Tongue (tissue), 2 donors: Measurements from ENCODE around the gene MYO16. TPM values are rescaled to one million over a fixed set of nuclear protein-coding genes. Genes with fewer than 3 reads are reported as not detected.
A peak's percentile ranks its signal among the peaks of the same experiment; 100 is the strongest.
"Not testable (repeated sequence)": the region's sequence is repeated elsewhere in the genome, so short reads cannot be mapped to it uniquely, and the experiment has no call there.

Experiments
- DNase-seq: peaks from one replicate; pipeline ENCODE4 v3.0.0-alpha.2; 2015
- total RNA-seq: library from RNA; depleted of rRNA; stranded (reverse); fragments of >200 nt; gene quantifications from one replicate; pipeline ENCODE4 v1.2.3, GENCODE V29; 2014

The MYO16 gene
- total RNA-seq, 1 donor from 2014 or later = 12.2 TPM

GRCh38 chr13:108895220-108895704, 265.9 kb downstream of the MYO16 start:
- peak; percentile 73 for DNase-seq

DNA sequence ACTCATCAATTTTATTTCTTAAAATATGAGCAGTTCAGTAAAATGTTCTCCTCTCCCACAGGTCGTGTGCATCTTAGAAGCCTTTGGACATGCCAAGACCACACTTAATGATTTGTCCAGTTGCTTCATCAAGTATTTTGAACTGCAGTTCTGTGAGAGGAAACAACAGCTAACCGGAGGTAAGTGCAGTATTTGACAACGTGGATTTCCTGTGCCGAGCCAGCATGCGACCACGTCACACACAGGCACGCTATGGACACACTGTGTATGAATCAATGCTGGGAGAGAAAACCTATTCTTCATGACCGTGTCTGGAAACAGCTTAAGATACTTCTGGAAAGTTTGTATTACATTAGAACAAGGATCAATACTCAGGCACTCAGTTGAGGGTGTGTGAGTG, 268.5 kb downstream of the MYO16 start:
- no peak for DNase-seq

DNA sequence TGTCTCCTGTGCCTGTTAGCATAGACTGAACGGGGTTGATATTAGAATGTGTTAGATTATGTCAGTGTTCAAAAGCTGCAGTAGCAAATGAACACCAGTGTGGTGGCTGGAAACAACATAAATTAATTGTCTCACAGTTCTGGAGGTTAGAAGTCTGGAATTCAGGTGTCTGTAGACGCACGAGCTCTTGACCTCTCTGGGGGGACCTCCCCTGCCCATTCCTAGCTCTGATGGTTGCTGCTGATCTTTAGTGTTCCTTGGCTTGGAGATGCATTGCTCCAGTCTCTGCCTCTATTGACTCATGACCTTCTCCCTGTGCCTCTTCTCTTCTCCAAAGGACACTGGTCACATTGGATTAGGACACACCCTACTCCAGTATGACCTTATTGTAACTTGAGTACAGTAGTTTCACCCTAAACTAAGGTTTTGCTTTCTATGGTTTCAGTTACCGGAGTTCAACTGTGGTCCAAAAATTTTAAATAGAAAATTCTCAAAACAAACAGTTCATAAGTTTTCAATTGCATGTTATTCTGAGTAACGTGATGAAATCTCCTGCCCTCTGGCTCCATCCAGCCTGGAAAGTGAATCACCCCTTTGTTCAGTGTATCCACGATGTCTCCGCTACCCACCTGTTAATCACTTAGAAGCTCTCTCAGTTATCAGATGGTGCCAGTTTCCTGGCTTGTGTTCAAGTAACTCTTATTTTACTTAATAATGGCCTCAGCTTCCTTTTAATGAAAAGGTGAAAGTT, 273.2 kb downstream of the MYO16 start:
- no peak for DNase-seq

GRCh38 chr13:108903613-108904012, 274.2 kb downstream of the MYO16 start:
- DNase-seq = no peak

GRCh38 chr13:108911807-108912206, 282.4 kb downstream of the MYO16 start:
- no peak for DNase-seq

GRCh38 chr13:108913731-108914130, 284.3 kb downstream of the MYO16 start:
- DNase-seq = not testable (repeated sequence)

GRCh38 chr13:108915095-108915633, 285.8 kb downstream of the MYO16 start:
- peak; percentile 45 for DNase-seq

GRCh38 chr13:108915634-108916512, 286.5 kb downstream of the MYO16 start:
- DNase-seq = peak; percentile 65

- DNase-seq = no peak
Measured at GRCh38 chr13:108917581-108917980, 288.2 kb downstream of the MYO16 start.

DNA sequence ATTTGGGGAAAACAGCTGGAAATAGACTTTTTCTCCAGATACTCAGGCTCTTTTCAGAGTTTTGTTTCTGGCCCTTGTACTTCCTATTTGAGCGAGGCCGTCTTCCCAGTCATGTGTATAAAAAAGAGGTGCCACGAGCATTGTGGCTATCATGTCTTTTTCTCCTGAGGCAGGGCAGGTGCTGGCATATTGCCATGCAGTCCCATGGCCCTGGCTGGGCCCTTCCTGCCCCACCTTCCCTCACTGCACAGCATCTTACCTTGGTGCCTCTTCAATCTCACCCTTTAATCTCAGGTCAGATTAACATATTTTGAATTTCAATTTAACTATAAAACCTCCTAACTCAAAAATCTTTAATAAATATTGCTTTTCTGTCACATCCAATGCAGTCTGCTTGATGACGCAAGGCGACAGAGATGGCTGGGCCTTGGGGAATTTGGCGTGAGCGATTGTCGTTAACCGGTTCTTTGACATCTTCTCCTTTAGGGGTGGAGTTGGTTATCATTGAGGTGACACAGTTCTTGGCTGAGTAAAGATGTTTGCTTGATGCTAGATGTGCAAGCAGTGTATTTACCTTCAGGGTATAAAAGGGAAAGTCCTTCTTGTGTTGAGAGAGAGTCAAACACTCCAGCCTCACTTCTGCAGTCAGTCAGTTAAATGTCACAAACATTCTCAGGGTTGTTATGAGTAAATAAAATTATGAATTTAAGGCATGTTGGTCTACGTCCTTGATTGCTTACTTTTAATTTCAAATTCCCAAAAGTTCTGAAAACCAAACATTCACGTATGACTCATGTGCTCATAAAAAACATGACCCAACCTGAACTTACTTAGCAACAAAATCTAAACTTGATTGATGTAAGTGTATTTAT, 289.9 kb downstream of the MYO16 start:
- peak; percentile 43 for DNase-seq

DNA sequence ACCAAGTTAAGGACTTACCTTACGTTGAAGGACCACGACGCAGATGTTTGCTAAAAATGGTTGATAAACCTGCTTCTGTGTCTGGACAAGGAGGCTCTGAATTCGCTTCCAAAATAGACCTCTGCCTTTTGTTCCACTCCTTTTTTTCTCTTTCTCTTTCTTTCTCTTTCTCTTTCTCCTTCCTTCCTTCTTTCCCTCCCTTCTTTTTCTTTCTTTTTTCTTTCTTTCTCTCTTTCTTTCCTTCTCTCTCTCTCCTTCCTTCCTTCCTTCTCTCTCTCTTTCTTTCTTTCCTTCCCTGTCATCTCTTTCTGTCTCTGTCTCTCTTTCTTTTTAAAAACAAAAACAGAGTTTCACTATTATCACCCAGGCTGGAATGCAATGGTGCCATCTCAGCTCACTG, 290.7 kb downstream of the MYO16 start:
- DNase-seq = no peak

DNA sequence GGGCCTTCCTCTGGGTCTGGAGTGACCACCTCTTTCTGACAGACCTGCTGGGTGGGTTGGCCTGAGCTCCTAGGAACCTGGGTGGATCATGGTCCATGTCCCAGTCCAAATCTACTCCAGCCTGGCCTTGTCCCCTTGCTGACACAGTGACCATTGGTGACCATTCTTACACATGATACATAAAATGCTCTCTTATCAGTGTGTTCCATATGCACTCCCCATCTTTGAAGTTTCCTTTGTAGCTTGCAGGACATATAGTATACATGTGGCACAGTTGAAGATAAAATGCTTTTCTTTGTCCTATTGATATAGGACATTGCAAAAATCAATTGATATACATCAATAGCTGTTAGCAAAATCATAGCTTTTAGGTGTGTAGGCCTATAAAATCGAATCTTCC, 291.8 kb downstream of the MYO16 start:
- DNase-seq = no peak

DNA sequence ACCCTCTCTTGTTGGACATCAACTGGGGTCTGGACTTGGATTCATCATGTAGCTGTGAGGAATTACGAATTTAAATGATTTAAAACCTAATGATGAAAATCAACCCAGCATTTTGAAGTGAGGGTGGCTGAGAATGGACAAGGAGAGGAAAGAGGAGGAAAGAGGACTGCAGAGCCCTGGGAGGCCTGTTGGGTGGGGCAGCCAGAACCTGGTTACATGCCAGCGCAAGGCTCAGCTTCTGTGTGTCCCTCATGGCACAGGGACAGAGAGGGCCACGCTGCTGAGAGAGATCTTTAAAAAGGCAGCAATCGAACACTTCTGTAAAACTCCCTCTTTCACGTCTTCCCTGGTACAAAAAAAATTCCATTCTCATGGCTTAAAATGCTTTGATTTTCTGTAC, 292.7 kb downstream of the MYO16 start:
- DNase-seq = no peak

GRCh38 chr13:108923386-108924047, 294.1 kb downstream of the MYO16 start:
- DNase-seq = no peak

DNA sequence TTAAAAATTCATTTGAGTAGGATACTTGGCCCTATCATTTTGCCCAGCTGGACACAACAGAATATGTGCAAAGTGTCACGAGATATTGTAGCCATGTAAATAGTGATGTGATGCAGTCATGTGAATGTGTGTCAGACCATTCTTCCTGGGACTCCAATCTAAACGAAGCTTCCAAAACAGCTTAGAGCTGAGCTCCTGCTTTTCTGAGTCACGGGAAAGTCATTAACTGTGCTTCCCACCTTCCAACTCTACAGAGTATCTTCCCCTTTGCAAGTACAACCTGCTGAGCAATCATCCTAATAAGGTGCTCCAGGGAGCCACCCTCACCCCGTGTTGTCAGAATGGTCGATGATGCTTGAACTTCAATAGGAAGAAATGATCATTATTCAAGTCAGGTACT, 294.7 kb downstream of the MYO16 start:
- no peak for DNase-seq

- DNase-seq = no peak
Measured at GRCh38 chr13:108924541-108924940, 295.1 kb downstream of the MYO16 start.

- DNase-seq = no peak
Measured at GRCh38 chr13:108925070-108925469, 295.7 kb downstream of the MYO16 start.

- DNase-seq = no peak
Measured at GRCh38 chr13:108926862-108927261, 297.5 kb downstream of the MYO16 start.

GRCh38 chr13:108927615-108928014, 298.2 kb downstream of the MYO16 start:
- no peak for DNase-seq

DNA sequence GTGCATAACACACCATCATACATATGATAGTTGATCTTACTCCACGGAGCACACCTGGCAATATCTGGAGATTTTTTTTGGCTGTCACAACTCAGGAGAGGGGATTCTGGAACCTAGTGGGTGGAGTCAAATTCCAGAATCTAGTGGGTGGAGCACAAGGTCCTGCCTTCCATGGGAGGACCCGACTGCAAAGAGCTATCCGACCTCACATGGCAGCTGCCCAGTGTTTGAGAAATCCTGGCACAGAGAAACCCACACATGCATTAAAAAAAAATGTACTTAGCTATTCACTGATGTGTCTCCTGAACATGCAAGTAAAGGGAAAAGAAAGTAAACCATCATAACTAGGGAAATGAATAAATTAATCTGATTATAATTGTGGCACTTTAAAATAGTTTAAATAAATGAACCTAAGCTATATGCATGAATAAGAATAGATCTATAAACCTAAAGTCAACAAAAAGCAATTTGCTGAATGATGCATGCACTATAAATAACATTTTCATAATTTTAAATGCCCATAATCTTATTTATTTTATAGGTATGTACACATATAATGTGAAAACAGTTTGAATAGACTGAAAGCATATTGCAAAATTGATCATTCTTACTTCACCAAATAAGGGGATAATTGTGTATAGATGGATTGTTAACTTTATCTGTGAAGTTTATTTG, 300.3 kb downstream of the MYO16 start:
- no peak for DNase-seq

DNA sequence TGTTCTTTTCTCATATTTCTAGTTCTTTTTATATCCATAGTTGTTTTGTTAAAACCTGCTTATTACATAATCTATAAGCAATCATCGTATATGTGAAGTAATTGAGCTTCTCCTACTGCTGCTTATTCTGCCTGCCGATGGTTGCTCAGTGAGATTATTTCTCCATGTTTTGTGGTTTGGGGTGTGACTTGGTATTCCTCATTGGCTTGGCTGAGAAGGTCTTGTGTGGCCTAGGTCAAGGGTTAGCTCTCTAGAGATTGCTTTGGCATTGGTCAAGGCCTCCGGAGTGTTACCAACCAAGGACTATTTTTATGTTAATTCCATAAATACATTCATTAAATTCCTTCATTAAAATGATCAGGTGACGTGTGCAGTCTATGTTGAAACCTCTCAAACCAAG, 302.8 kb downstream of the MYO16 start:
- no peak for DNase-seq
